OCI-LY7 (cell line): ENCODE results near the gene KNDC1. TPM values are rescaled to one million over a fixed set of nuclear protein-coding genes. Genes with fewer than 3 reads are reported as not detected.

ENCODE experiments used
- BruUV-seq: library from RNA; stranded (reverse); fragments of 400-500 nt; replicated peaks from 2 replicates; lab custom pipeline; 2021; lab: Mats Ljungman, UMichigan
- CTCF ChIA-PET: fragments of 300-600 bp; sonication (Branson Sonifier 250); formaldehyde crosslinking; loops from one replicate; lab custom pipeline; 2022; ENCODE audit warnings: antibody characterized with exemption; ENCODE audit not compliant: unreplicated experiment; lab: Charles Lee
- POLR2A ChIA-PET: fragments of 300-600 bp; sonication (Branson Sonifier 250); formaldehyde crosslinking; loops from one replicate; lab custom pipeline; 2022; ENCODE audit warnings: antibody characterized with exemption; lab: Charles Lee
- DNase-seq: peaks from one replicate; pipeline ENCODE4 v3.0.0-alpha.2; 2015; ENCODE audit warnings: low spot score
- H2AFZ ChIP-seq: fragments of 200-600 bp; sonication (generic), shearing (Covaris generic); 2 replicates; pipeline ENCODE4 v1.6.1; 2014; ENCODE audit warnings: mild to moderate bottlenecking, antibody characterized with exemption, low read length, moderate library complexity
- H3K27ac ChIP-seq: fragments of 200-600 bp; sonication (generic); 2 replicates; pipeline ENCODE4 v1.5.1; 2014; ENCODE audit warnings: mixed run types, low read depth, mild to moderate bottlenecking, moderate library complexity, low read length, inconsistent platforms; ENCODE audit not compliant: poor library complexity, severe bottlenecking
- H3K36me3 ChIP-seq: fragments of 200-600 bp; sonication (generic); 2 replicates; pipeline ENCODE4 v1.6.1; 2014; ENCODE audit warnings: mild to moderate bottlenecking, antibody characterized with exemption, low read length, moderate library complexity, mixed read lengths; ENCODE audit not compliant: insufficient read depth
- H3K4me1 ChIP-seq: fragments of 200-600 bp; sonication (generic); 2 replicates; pipeline ENCODE4 v1.5.1; 2014; ENCODE audit warnings: mild to moderate bottlenecking, low read length; ENCODE audit not compliant: insufficient read depth, poor library complexity, severe bottlenecking
- H3K4me2 ChIP-seq: fragments of 200-600 bp; sonication (generic); 2 replicates; pipeline ENCODE4 v1.6.1; 2014; ENCODE audit warnings: mild to moderate bottlenecking, low read length
- H3K4me3 ChIP-seq: fragments of 200-600 bp; sonication (generic); 2 replicates; pipeline ENCODE4 v1.5.1; 2014; ENCODE audit warnings: mild to moderate bottlenecking, low read depth, low read length; ENCODE audit not compliant: poor library complexity, severe bottlenecking
- H3K79me2 ChIP-seq: fragments of 200-600 bp; sonication (generic); 2 replicates; pipeline ENCODE4 v1.6.1; 2016; ENCODE audit warnings: low read depth, mild to moderate bottlenecking, low read length, moderate library complexity, mixed read lengths; ENCODE audit not compliant: insufficient read depth
- H3K9me2 ChIP-seq: fragments of 200-600 bp; sonication (generic); 2 replicates; pipeline ENCODE4 v1.6.1; 2016; ENCODE audit warnings: mild to moderate bottlenecking, low read length, mixed read lengths; ENCODE audit not compliant: insufficient read depth
- H3K9me3 ChIP-seq: fragments of 200-600 bp; sonication (generic); 2 replicates; pipeline ENCODE4 v1.6.1; 2014; ENCODE audit warnings: mild to moderate bottlenecking, mixed run types, low read length, mixed read lengths
- H4K20me1 ChIP-seq: fragments of 200-600 bp; sonication (generic); 2 replicates; pipeline ENCODE4 v1.6.1; 2014; ENCODE audit warnings: mild to moderate bottlenecking, antibody characterized with exemption, low read length, moderate library complexity, mixed read lengths; ENCODE audit not compliant: insufficient read depth
- CTCF ChIP-seq: fragments of 200-600 bp; sonication (generic); conservative IDR thresholded peaks from 2 replicates; pipeline ENCODE4 v1.5.1; 2014; ENCODE audit warnings: mild to moderate bottlenecking, antibody characterized with exemption, low read length, moderate library complexity, mixed read lengths
- EZH2phosphoT487 ChIP-seq: fragments of 200-600 bp; sonication (generic); IDR thresholded peaks from 2 replicates; pipeline ENCODE4 v1.6.1; 2018; ENCODE audit warnings: low read depth, borderline replicate concordance, mild to moderate bottlenecking, mixed run types, antibody characterized with exemption, low read length, moderate library complexity, mixed read lengths
- intact Hi-C: fragments of 100-400 bp; cut with micrococcal nuclease; formaldehyde crosslinking; loops from one replicate; pipeline ENCODE4 v1.10.0; 2022; ENCODE audit not compliant: unreplicated experiment
- total RNA-seq, 2 experiments: library from RNA; depleted of rRNA in 1 of 2; stranded (reverse); fragments of >200 nt in 1 of 2; shearing (Covaris generic) in 1 of 2; gene quantifications; 2 replicates each; pipeline ENCODE4 v1.2.3, GENCODE V29; 2014 to 2022

Gene KNDC1
- total RNA-seq, 2 experiments from 2014 or later, result not detected

- Histone ChIP-seq H3K4me3 (no peak overlapping the region), H3K36me3 (no peaks in the 10 kb centered on the region), H3K4me1 (no peaks in the 10 kb centered on the region), H3K4me2 (no peak overlapping the region), H3K9me3 (no peaks in the 10 kb centered on the region), H2AFZ (no peak overlapping the region), H4K20me1 (no peaks in the 10 kb centered on the region), H3K79me2 (no peaks in the 10 kb centered on the region), H3K27ac (no peak overlapping the region), H3K9me2 (no peaks in the 10 kb centered on the region)
- POLR2A ChIA-PET, result no interaction called here
- CTCF ChIA-PET, result no interaction called here
- TF ChIP-seq EZH2phosphoT487, result no peak
- TF ChIP-seq CTCF, result no peak
- intact Hi-C loops, result no loop called here
- DNase-seq, result no peak
- BruUV-seq, result no TSS peak
These were observed 38.5 kb upstream of the KNDC1 start for GRCh38 chr10:133121479-133121878.

- no peak overlapping the region for H3K4me2 ChIP-seq
- DNase-seq, result no peak
- no peaks in the 10 kb centered on the region for H3K36me3 ChIP-seq
- CTCF ChIA-PET, result no interaction called here
- intact Hi-C loops, result no loop called here
- no peaks in the 10 kb centered on the region for H3K79me2 ChIP-seq
- H4K20me1 ChIP-seq, result no peaks in the 10 kb centered on the region
- BruUV-seq, result no TSS peak
- no peak for TF ChIP-seq CTCF
- no peak for TF ChIP-seq EZH2phosphoT487
- H3K9me2 ChIP-seq, result no peaks in the 10 kb centered on the region
- no peaks in the 10 kb centered on the region for H3K9me3 ChIP-seq
- POLR2A ChIA-PET, result no interaction called here
- no peak overlapping the region for H2AFZ ChIP-seq
- H3K4me3 ChIP-seq, result no peak overlapping the region
- H3K27ac ChIP-seq, result no peak overlapping the region
- H3K4me1 ChIP-seq, result no peaks in the 10 kb centered on the region
These were observed 37.7 kb upstream of the KNDC1 start for GRCh38 chr10:133122171-133122935.

GRCh38 chr10:133123050-133123745, 36.8 kb upstream of the KNDC1 start:
- H3K9me3 ChIP-seq, result no peaks in the 10 kb centered on the region
- POLR2A ChIA-PET, result no interaction called here
- no peak for TF ChIP-seq CTCF
- TF ChIP-seq EZH2phosphoT487, result no peak
- H3K79me2 ChIP-seq, result no peaks in the 10 kb centered on the region
- no peak overlapping the region for H3K4me2 ChIP-seq
- H3K36me3 ChIP-seq, result no peaks in the 10 kb centered on the region
- no peaks in the 10 kb centered on the region for H3K4me1 ChIP-seq
- H3K27ac ChIP-seq, result no peak overlapping the region
- CTCF ChIA-PET, result no interaction called here
- intact Hi-C loops, result no loop called here
- DNase-seq, result no peak
- no peaks in the 10 kb centered on the region for H3K9me2 ChIP-seq
- BruUV-seq, result no TSS peak
- H2AFZ ChIP-seq, result no peak overlapping the region
- H3K4me3 ChIP-seq, result no peak overlapping the region
- no peaks in the 10 kb centered on the region for H4K20me1 ChIP-seq
